ENCODE data around the gene NDUFV2.

Gene NDUFV2

GRCh38 chr18:9175115-9175514 is 72.6 kb downstream of the NDUFV2 start:
- Histone ChIP-seq H3K9ac (ENCODE audit: insufficient read length) (no peak overlapping the region), H3K36me3 (ENCODE audit: insufficient read depth, low read length) (no peaks in the 10 kb centered on the region), H3K27ac (no peak overlapping the region), H3K9me3 (ENCODE audit: low read depth, low read length) (no peaks in the 10 kb centered on the region), H3K4me3 (no peak overlapping the region)
- DNase-seq (ENCODE audit: low read depth, low spot score): no peak
- no peak for TF ChIP-seq EZH2 (IDR thresholded peaks at IDR 0.05)
- TF ChIP-seq POLR2AphosphoS5 (IDR thresholded peaks at IDR 0.05; ENCODE audit: borderline replicate concordance, low read depth, low read length): no peak
- no peak for TF ChIP-seq FOXP2 (optimal IDR thresholded peaks at IDR 0.05; ENCODE audit: control extremely low read depth, extremely low read length, insufficient read depth)

DNA sequence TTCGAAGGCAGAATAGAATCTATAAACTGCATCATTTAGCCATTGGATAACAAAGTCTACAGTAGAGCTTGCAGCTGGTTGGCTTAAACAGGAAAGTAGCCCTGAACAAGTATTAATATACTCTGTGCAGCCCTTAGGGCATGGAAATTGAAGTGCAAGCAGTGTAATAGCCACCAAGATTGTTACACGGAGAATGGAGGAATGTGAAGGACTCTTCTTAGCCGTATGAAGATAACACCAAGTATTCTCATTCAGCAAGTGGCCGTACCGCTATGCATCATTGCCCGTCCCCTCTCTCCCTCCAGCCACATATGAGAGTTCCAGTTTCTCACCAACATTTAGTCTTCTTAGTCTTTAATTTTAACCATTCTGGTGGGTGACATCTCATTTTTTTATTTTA is 74.5 kb downstream of the NDUFV2 start:
- DNase-seq (ENCODE audit: low read depth, low spot score): peak; percentile 12
- Histone ChIP-seq H3K27ac (no peak overlapping the region), H3K9ac (ENCODE audit: insufficient read length) (no peak overlapping the region), H3K9me3 (ENCODE audit: low read depth, low read length) (no peaks in the 10 kb centered on the region), H3K36me3 (ENCODE audit: insufficient read depth, low read length) (no peaks in the 10 kb centered on the region), H3K4me3 (no peak overlapping the region)
- no peak for TF ChIP-seq EZH2 (IDR thresholded peaks at IDR 0.05)
- TF ChIP-seq POLR2AphosphoS5 (IDR thresholded peaks at IDR 0.05; ENCODE audit: borderline replicate concordance, low read depth, low read length): no peak
- TF ChIP-seq FOXP2 (optimal IDR thresholded peaks at IDR 0.05; ENCODE audit: control extremely low read depth, extremely low read length, insufficient read depth): no peak

DNA sequence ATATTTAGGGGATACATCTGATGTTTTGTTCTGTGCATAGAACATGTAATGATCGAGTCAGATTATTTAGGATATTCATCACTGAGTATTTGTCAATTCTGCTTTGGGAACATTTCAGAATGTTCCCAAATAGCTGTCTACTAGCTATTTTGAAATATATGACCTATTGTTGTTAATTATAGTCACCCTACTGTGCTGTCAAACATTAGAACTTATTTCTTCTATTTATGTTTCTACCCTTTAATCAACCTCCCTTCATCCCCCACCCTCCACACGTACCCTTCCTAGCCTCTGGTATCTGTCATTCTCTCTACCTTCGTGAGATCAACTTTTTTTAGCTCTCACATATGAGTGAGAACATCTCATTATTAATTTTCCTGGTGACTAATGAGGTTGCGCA is 75.0 kb downstream of the NDUFV2 start:
- Histone ChIP-seq H3K9me3 (ENCODE audit: low read depth, low read length) (no peaks in the 10 kb centered on the region), H3K9ac (ENCODE audit: insufficient read length) (no peak overlapping the region), H3K27ac (no peak overlapping the region), H3K4me3 (no peak overlapping the region), H3K36me3 (ENCODE audit: insufficient read depth, low read length) (peaks cover 3% of the 10 kb centered on the region; the same call in 1 of the 2 replicates)
- DNase-seq (ENCODE audit: low read depth, low spot score): no peak
- TF ChIP-seq FOXP2 (optimal IDR thresholded peaks at IDR 0.05; ENCODE audit: control extremely low read depth, extremely low read length, insufficient read depth) (no peak), EZH2 (IDR thresholded peaks at IDR 0.05) (no peak), POLR2AphosphoS5 (IDR thresholded peaks at IDR 0.05; ENCODE audit: borderline replicate concordance, low read depth, low read length) (no peak)

DNA sequence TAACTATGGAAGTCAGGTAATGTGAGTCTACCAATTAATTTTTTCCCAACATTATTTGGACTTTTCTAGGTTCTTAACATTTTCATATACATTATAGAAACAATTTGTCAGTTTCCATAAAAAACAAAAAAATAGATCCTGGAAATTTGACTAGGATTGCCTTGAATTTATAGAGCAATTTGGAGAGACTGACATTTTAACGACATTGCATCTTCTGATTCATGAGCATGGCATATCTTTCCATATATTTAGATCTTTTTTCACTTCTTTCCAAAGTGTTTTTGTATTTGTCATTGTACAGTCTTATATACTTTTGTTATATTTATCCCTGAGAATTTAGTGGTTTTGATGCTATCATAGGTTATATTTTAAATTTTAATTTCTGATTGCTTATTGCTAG is 76.1 kb downstream of the NDUFV2 start:
- no peak for TF ChIP-seq FOXP2 (optimal IDR thresholded peaks at IDR 0.05; ENCODE audit: control extremely low read depth, extremely low read length, insufficient read depth)
- TF ChIP-seq POLR2AphosphoS5 (IDR thresholded peaks at IDR 0.05; ENCODE audit: borderline replicate concordance, low read depth, low read length): no peak
- no peak for TF ChIP-seq EZH2 (IDR thresholded peaks at IDR 0.05)
- H3K9me3 ChIP-seq (ENCODE audit: low read depth, low read length): no peaks in the 10 kb centered on the region
- DNase-seq (ENCODE audit: low read depth, low spot score): no peak
- no peak overlapping the region for H3K27ac ChIP-seq
- H3K9ac ChIP-seq (ENCODE audit: insufficient read length): no peak overlapping the region
- H3K4me3 ChIP-seq: no peak overlapping the region
- H3K36me3 ChIP-seq (ENCODE audit: insufficient read depth, low read length): peaks cover 13% of the 10 kb centered on the region

DNA sequence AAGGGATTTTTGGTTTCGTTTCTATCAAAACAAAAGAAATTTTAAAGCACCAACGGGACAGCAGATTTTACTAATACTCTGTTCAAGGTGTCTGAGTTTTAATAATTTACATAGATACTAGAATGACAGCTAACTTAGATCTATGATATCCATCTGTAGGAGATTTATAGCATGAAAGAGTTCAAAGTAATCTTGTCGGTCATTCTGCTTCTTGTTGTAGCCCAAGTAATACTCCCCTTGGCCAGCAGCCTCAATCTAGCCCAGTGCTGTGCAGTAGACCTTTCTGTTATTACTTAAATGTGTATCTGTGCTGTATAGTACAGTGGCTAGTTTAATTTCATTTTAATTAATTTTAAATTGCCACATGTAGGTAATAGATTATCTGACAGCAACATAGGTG is 78.8 kb downstream of the NDUFV2 start:
- Histone ChIP-seq H3K36me3 (ENCODE audit: insufficient read depth, low read length) (peaks cover 18% of the 10 kb centered on the region), H3K9ac (ENCODE audit: insufficient read length) (no peak overlapping the region), H3K27ac (no peak overlapping the region), H3K9me3 (ENCODE audit: low read depth, low read length) (no peaks in the 10 kb centered on the region), H3K4me3 (no peak overlapping the region)
- TF ChIP-seq FOXP2 (optimal IDR thresholded peaks at IDR 0.05; ENCODE audit: control extremely low read depth, extremely low read length, insufficient read depth) (no peak), EZH2 (IDR thresholded peaks at IDR 0.05) (no peak), POLR2AphosphoS5 (IDR thresholded peaks at IDR 0.05; ENCODE audit: borderline replicate concordance, low read depth, low read length) (no peak)
- DNase-seq (ENCODE audit: low read depth, low spot score): no peak

GRCh38 chr18:9182852-9183399 is 80.4 kb downstream of the NDUFV2 start:
- TF ChIP-seq POLR2AphosphoS5 (IDR thresholded peaks at IDR 0.05; ENCODE audit: borderline replicate concordance, low read depth, low read length) (no peak), FOXP2 (optimal IDR thresholded peaks at IDR 0.05; ENCODE audit: control extremely low read depth, extremely low read length, insufficient read depth) (no peak), EZH2 (IDR thresholded peaks at IDR 0.05) (no peak)
- no peak overlapping the region for H3K9ac ChIP-seq (ENCODE audit: insufficient read length)
- no peak overlapping the region for H3K27ac ChIP-seq
- no peak for DNase-seq (ENCODE audit: low read depth, low spot score)
- H3K36me3 ChIP-seq (ENCODE audit: insufficient read depth, low read length): peaks cover 18% of the 10 kb centered on the region
- H3K9me3 ChIP-seq (ENCODE audit: low read depth, low read length): no peaks in the 10 kb centered on the region
- H3K4me3 ChIP-seq: no peak overlapping the region

All from SK-N-MC (cell line).